ENCODE measurements around the gene HDAC4.

The HDAC4 gene

GRCh38 chr2:239093952-239094351 lies 306.9 kb downstream of the HDAC4 start:
- no peak for DNase-seq

GRCh38 chr2:239093542-239093941 lies 307.3 kb downstream of the HDAC4 start:
- DNase-seq: no peak

GRCh38 chr2:239092571-239093294 lies 308.1 kb downstream of the HDAC4 start:
- no peak for DNase-seq

- DNase-seq: no peak
These were observed 310.9 kb downstream of the HDAC4 start for GRCh38 chr2:239089884-239090283.

- no peak for DNase-seq
These were observed 313.6 kb downstream of the HDAC4 start for GRCh38 chr2:239087046-239087710.

GRCh38 chr2:239086325-239087020 lies 314.3 kb downstream of the HDAC4 start:
- DNase-seq: no peak

GRCh38 chr2:239085201-239085992 lies 315.4 kb downstream of the HDAC4 start:
- DNase-seq: no peak

- no peak for DNase-seq
These were observed 316.8 kb downstream of the HDAC4 start for GRCh38 chr2:239084007-239084406.

- DNase-seq: no peak
These were observed 318.4 kb downstream of the HDAC4 start for GRCh38 chr2:239082425-239082824.

GRCh38 chr2:239081622-239082021 lies 319.2 kb downstream of the HDAC4 start:
- DNase-seq: no peak

- DNase-seq: no peak
These were observed 319.8 kb downstream of the HDAC4 start for GRCh38 chr2:239081046-239081445.

- no peak for DNase-seq
These were observed 321.0 kb downstream of the HDAC4 start for GRCh38 chr2:239079671-239080294.

- DNase-seq: no peak
These were observed 322.5 kb downstream of the HDAC4 start for GRCh38 chr2:239078128-239078924.

- DNase-seq: no peak
These were observed 323.6 kb downstream of the HDAC4 start for GRCh38 chr2:239077260-239077659.

GRCh38 chr2:239075918-239076758 lies 324.7 kb downstream of the HDAC4 start:
- DNase-seq: no peak

- no peak for DNase-seq
These were observed 326.9 kb downstream of the HDAC4 start for GRCh38 chr2:239073745-239074530.

- no peak for DNase-seq
These were observed 327.6 kb downstream of the HDAC4 start for GRCh38 chr2:239073270-239073669.

- DNase-seq: no peak
These were observed 328.0 kb downstream of the HDAC4 start for GRCh38 chr2:239072786-239073185.

GRCh38 chr2:239070466-239070865 lies 330.4 kb downstream of the HDAC4 start:
- no peak for DNase-seq
